Tongue (tissue), 3 donors: ENCODE measurements around the gene MTF1. TPM values are rescaled to one million over a fixed set of nuclear protein-coding genes. Genes with fewer than 3 reads are reported as not detected.
"Not testable (repeated sequence)": the region's sequence is repeated elsewhere in the genome, so short reads cannot be mapped to it uniquely, and the experiment has no call there.

ENCODE experiments used
- DNase-seq: peaks from one replicate; pipeline ENCODE4 v3.0.0-alpha.2; 2015
- small RNA-seq: library from RNA; depleted of rRNA; stranded (forward); fragments of <200 nt; gene quantifications from one replicate; pipeline ENCODE3, GENCODE V24; 2014; ENCODE audit warnings: low replicate concordance
- total RNA-seq: library from RNA; depleted of rRNA; stranded (reverse); fragments of >200 nt; gene quantifications from one replicate; pipeline ENCODE4 v1.2.3, GENCODE V29; 2014

The MTF1 gene
- total RNA-seq, 1 donor from 2014 or later: 5.7 TPM

GRCh38 chr1:37793773-37794371, 65.5 kb downstream of the MTF1 start, which contains the start of gene MANEAL:
Gene MANEAL (plus strand): TSS chr1:37793847. CDS start chr1:37794183, 336 bp downstream.
- peak; percentile 55 for DNase-seq

- DNase-seq: no peak
These were observed 66.3 kb downstream of the MTF1 start for GRCh38 chr1:37792943-37793686.

DNA sequence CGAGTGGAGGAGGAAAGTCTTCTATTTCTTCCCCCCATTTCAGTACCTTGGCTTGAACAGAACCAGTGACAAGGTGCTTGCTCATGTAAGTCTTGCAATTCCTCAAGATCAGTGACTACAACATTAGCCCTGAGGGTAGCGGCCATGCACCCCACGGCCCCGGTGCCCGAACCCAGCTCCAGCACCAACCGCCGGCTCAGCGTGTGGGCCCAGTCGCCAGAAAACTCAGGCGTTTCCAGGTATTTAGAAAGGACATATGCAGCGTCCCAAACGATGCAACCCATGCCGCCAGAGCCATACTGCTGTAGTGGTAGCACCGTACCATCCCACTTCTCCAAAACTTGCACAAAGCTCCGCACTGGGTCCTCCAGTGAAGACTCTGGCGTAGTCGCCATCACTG, 76.9 kb downstream of the MTF1 start:
- DNase-seq: no peak

DNA sequence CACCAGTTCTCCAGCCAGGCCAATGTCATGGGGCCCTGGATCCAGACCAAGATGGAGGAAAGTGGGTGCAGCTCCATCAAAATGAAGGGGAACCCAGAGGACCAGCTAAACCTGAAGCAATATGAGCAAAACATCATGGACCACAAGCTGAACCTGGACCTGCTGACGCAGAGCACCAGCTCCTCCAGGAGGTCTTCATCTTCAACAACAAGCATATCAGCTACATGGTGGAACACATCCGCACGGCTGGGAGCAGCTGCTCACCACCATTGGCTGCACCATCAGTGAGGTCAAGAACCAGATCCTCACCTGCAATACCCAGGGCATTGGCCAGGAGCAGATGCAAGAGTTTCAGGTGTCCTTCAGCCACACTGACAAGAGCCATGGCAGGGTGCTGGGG, 80.7 kb downstream of the MTF1 start:
- DNase-seq: no peak

GRCh38 chr1:37776946-37777516, 82.4 kb downstream of the MTF1 start:
- no peak for DNase-seq

- DNase-seq: not testable (repeated sequence)
These were observed 88.0 kb downstream of the MTF1 start for GRCh38 chr1:37771440-37771839.

DNA sequence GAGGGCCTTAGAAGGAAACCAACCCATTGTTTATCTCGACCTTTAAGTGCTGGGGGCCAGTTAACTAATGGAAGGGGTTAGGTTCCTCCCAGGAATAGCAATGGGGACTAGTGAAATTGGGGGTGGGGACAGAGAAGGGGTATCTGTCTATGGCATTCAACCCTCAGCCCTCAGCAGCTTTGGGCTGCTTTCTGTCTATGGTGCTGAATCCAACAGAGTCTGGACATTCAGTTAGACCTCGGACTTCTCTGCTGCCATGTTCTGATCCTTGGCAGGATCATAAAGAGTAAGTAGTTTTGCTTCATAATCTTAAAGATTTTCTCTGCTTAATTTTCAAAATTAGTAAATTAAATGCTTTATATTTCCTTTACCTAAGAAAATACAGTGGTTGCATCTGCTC, 91.9 kb downstream of the MTF1 start:
- no peak for DNase-seq

DNA sequence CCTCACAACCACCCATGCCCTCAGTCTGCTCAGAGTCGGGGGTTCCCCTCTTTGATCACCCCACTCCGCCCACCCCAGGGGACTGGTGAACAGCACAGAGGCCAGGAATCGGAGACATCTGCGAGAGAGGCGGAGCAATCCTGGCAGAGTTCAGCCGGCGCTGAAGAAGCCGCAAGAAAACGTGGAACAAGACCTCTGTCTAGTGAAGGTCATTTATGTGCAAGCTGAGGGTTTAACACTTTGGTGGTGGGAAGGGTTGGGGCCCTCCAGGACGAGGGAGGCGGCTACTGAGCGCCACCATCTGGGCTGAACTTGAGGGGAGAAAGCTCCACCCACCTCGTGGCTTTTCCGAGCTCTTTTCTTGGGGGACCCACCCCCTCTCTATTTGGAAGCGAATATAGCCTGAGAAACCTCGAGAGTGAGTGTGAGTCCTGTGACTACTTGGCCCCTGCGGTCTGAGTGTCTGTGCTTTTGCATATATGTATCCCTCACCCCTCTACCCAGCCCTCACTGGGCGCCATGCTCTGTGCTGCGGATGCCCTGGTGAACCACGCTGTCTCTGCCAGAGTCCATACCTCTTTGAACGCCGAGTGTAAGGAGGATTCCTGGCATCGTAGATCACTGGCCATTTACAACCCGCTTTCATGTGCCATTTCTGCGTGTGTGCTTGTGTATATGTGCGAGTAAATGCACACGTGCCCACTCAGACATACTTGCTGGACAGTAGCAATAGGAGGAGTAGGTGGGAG, 93.3 kb downstream of the MTF1 start:
- no peak for DNase-seq

DNA sequence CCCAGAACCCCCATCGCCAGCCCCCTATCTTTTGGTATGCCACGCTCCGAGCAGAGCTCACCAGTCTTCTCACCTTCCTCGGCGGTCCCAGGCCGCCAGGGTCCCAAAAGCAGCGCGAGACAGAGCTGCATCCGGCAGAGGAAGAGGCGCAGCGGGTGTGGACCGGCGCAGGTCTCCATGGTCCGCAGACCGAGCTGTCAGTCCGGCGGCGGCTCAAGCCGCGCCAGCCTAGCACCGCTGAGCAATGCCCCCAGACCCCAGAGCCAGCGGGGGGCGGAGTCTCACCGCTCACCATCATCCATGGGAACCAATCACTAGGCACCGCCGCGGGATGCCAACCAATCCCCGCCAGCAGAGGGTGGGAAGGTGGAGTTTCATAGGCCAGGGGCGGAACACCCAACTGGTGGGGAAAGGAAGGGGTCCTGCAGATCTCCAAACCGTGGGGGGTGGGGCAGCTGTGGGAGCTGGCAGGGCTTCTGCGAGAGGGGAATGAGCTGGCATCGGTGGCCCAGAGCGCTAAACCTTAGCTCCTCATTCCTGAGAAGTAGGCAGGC, 94.4 kb downstream of the MTF1 start, which contains the start of gene EPHA10:
EPHA10 (minus strand) TSS at position 233 of the 554 bp plus-strand sequence; CDS start at position 179, 54 bp downstream.
- DNase-seq: peak; percentile 5

- peak; percentile 79 for DNase-seq
These were observed 95.0 kb downstream of the MTF1 start for GRCh38 chr1:37764414-37764825.

GRCh38 chr1:37763791-37764413, 95.5 kb downstream of the MTF1 start:
- DNase-seq: no peak

DNA sequence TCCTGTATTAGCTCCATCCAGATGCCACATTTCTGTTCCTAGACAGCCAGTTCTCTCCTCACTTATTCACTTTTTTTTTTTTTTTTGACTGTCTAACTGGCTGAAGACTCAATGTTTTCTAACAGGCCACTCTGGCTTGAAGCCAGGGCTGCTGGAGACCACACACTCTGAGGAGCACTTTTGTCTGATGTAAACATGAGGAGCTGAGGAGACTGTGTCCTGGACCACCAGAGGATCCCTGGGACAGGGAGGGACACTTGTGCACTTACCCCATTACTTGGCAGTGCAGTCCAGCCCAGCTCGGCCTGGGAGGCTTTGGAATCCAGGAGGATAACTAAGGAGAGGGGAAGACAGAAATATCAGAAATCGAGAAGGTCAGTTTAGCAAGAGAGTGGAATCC, 96.9 kb downstream of the MTF1 start:
- no peak for DNase-seq

GRCh38 chr1:37761416-37762095, 97.8 kb downstream of the MTF1 start:
- no peak for DNase-seq

Small RNA genes within 50 kb of the gene (small RNA-seq; reads per million reads assigned to genes)
- not detected for gene RF00092
- gene RNU6-584P: not detected

Other genes starting within 250 kb of the MTF1 start
- gene RSPO1, start 224.7 kb downstream of the MTF1 start, total RNA-seq: 2.5 TPM
- gene CDCA8, start 167.1 kb downstream of the MTF1 start, total RNA-seq: 5.9 TPM
- not detected for gene EPHA10, start 94.5 kb downstream of the MTF1 start, total RNA-seq
- 4.6 TPM for gene MANEAL, start 65.7 kb downstream of the MTF1 start, total RNA-seq
- gene C1orf122, start 51.8 kb downstream of the MTF1 start, total RNA-seq: 37.7 TPM
- gene YRDC, start 51.4 kb downstream of the MTF1 start, total RNA-seq: 10.7 TPM
- gene INPP5B, start 87.5 kb upstream of the MTF1 start, total RNA-seq: 19.7 TPM
- gene SF3A3, start 130.4 kb upstream of the MTF1 start, total RNA-seq: 56.2 TPM
- gene FHL3, start 145.9 kb upstream of the MTF1 start, total RNA-seq: 96.5 TPM
- gene UTP11, start 153.1 kb upstream of the MTF1 start, total RNA-seq: 85.3 TPM
- gene POU3F1, start 187.2 kb upstream of the MTF1 start, total RNA-seq: 1.5 TPM